ENCODE data around the gene HNRNPL.

The HNRNPL gene

DNA sequence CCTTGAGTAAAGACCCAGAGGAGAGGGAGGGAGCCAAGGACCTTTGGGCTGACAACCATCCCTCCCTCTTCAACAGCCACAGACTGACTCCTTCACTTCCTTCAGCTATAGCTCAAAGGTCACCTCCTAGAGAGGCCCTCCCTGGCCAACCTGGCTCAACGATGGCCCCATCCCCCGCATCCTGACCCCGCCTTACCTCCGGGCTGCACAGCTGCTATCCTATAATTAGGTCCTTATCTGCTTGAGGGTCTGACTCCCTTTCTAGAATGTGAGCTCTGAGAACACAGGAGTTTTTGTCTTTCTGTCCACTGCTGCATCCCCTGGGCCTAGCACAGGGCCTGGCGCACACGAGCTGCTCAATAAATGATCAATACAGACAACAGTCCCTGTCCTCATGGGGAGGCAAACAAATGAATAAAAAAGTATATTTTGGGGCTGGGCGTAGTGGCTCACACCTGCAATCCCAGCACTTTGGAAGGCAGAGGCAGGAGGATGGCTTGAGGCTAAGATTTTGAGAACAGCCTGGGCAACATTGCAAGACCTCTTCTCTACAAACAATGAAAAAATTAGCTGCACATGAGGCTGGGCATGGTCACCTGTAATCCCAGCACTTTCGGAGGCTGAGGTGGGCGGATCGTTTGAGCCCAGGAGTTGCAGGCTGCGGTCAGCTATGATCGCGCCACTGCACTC is 30.4 kb downstream of the HNRNPL start:
- DNase-seq, result no peak
- H3K9me2 ChIP-seq (replicated peaks; ENCODE audit: insufficient read depth, low read length), result no peaks in the 10 kb centered on the region
- H3K9me3 ChIP-seq (replicated peaks; ENCODE audit: insufficient read depth, low read length), result no peaks in the 10 kb centered on the region

DNA sequence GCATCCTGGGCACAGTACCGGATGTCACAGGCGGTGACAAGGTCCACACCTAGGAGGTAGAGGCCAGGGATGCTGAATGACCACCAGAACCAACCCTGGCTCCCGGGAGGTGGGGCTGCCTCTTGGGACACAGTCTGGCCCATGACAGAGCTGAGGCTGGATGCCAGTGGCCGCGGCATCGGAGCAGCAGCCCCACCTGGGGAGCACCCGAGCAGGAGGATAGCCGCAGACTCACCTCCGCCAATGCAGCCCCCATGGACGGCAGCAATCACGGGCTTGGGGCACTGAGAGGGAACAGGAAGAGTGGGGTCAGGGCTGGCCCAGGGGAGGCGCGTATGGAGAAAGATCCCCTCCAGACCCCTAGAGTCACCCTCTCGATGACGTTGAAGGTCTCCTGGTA is 32.7 kb downstream of the HNRNPL start:
- Histone ChIP-seq H3K4me3 (ENCODE audit: low read length) (no peak overlapping the region), H3K27ac (ENCODE audit: low read length) (no peak overlapping the region), H3K9me2 (replicated peaks; ENCODE audit: insufficient read depth, low read length) (no peaks in the 10 kb centered on the region), H3K9ac (ENCODE audit: low read length) (no peak overlapping the region), H3K4me1 (ENCODE audit: low read length) (no peaks in the 10 kb centered on the region), H3K27me3 (replicated peaks; ENCODE audit: insufficient read depth, low read length) (no peaks in the 10 kb centered on the region), H3F3A (ENCODE audit: insufficient read depth, low read length) (no peaks in the 10 kb centered on the region), H3K36me3 (replicated peaks; ENCODE audit: insufficient read depth, low read length) (no peaks in the 10 kb centered on the region), H2AFZ (ENCODE audit: low read length) (no peak overlapping the region), H3K9me3 (replicated peaks; ENCODE audit: insufficient read depth, low read length) (no peaks in the 10 kb centered on the region), H4K20me1 (ENCODE audit: insufficient read depth, low read length) (no peaks in the 10 kb centered on the region), H3K4me2 (ENCODE audit: low read depth, low read length) (no peak overlapping the region), H3K79me2 (ENCODE audit: low read length) (no peaks in the 10 kb centered on the region)
- no peak for TF ChIP-seq EZH2phosphoT487 (IDR thresholded peaks at IDR 0.05; ENCODE audit: low read length)
- no peak for TF ChIP-seq EZH2 (optimal IDR thresholded peaks at IDR 0.05; ENCODE audit: low read depth, low read length)
- TF ChIP-seq, protein P1, sequence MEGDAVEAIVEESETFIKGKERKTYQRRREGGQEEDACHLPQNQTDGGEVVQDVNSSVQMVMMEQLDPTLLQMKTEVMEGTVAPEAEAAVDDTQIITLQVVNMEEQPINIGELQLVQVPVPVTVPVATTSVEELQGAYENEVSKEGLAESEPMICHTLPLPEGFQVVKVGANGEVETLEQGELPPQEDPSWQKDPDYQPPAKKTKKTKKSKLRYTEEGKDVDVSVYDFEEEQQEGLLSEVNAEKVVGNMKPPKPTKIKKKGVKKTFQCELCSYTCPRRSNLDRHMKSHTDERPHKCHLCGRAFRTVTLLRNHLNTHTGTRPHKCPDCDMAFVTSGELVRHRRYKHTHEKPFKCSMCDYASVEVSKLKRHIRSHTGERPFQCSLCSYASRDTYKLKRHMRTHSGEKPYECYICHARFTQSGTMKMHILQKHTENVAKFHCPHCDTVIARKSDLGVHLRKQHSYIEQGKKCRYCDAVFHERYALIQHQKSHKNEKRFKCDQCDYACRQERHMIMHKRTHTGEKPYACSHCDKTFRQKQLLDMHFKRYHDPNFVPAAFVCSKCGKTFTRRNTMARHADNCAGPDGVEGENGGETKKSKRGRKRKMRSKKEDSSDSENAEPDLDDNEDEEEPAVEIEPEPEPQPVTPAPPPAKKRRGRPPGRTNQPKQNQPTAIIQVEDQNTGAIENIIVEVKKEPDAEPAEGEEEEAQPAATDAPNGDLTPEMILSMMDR (IDR thresholded peaks at IDR 0.05; ENCODE audit: low read length), result no peak
- DNase-seq, result no peak

More for the DNA sequence above, 30.4 kb downstream of the HNRNPL start:
- H3K79me2 ChIP-seq (ENCODE audit: low read length), result no peaks in the 10 kb centered on the region
- no peak overlapping the region for H2AFZ ChIP-seq (ENCODE audit: low read length)
- TF ChIP-seq EZH2 (optimal IDR thresholded peaks at IDR 0.05; ENCODE audit: low read depth, low read length) (no peak), EZH2phosphoT487 (IDR thresholded peaks at IDR 0.05; ENCODE audit: low read length) (no peak)
- TF ChIP-seq, protein P1 (IDR thresholded peaks at IDR 0.05; ENCODE audit: low read length), result no peak
- no peaks in the 10 kb centered on the region for H3K4me1 ChIP-seq (ENCODE audit: low read length)
- no peak overlapping the region for H3K27ac ChIP-seq (ENCODE audit: low read length)
- no peak overlapping the region for H3K9ac ChIP-seq (ENCODE audit: low read length)
- H3K4me2 ChIP-seq (ENCODE audit: low read depth, low read length), result no peak overlapping the region
- no peaks in the 10 kb centered on the region for H3K27me3 ChIP-seq (replicated peaks; ENCODE audit: insufficient read depth, low read length)
- H4K20me1 ChIP-seq (ENCODE audit: insufficient read depth, low read length), result no peaks in the 10 kb centered on the region
- no peaks in the 10 kb centered on the region for H3K36me3 ChIP-seq (replicated peaks; ENCODE audit: insufficient read depth, low read length)
- no peaks in the 10 kb centered on the region for H3F3A ChIP-seq (ENCODE audit: insufficient read depth, low read length)
- H3K4me3 ChIP-seq (ENCODE audit: low read length), result no peak overlapping the region

DNA sequence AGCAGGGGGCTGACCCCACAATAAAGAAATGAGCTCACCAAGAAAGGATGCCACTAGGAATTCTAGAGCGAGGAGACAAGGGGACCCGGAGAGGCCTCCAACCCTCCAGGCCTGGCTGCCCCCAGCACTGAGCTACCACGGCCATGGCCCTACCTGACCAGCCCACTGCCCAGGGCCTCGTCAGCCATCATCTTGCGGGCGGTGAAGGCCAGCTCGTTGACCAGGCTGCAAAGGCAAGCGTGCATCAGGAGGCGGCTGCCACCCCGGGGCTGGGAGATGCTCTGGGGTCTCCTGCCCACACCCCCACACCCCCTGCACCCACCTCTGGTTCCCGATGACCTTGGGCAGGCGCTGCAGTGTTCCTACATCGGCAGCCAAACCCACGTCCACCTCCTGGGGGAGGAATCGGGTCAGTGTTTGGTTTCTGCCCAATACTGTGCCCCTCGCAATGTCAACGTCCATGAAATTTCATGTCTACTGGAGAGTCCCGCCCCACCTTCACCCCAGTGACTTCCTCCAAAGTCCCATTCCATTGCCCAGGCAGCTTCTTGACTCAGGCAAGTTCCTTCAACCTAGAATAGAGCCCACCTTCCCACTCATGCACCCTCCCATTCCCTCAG is 33.5 kb downstream of the HNRNPL start:
- no peaks in the 10 kb centered on the region for H3K79me2 ChIP-seq (ENCODE audit: low read length)
- H3K9ac ChIP-seq (ENCODE audit: low read length), result no peak overlapping the region
- H3F3A ChIP-seq (ENCODE audit: insufficient read depth, low read length), result no peaks in the 10 kb centered on the region
- no peaks in the 10 kb centered on the region for H3K4me1 ChIP-seq (ENCODE audit: low read length)
- H2AFZ ChIP-seq (ENCODE audit: low read length), result no peak overlapping the region
- TF ChIP-seq EZH2phosphoT487 (IDR thresholded peaks at IDR 0.05; ENCODE audit: low read length) (no peak), EZH2 (optimal IDR thresholded peaks at IDR 0.05; ENCODE audit: low read depth, low read length) (no peak)
- TF ChIP-seq, protein P1 (IDR thresholded peaks at IDR 0.05; ENCODE audit: low read length), result no peak
- H4K20me1 ChIP-seq (ENCODE audit: insufficient read depth, low read length), result no peaks in the 10 kb centered on the region
- H3K27me3 ChIP-seq (replicated peaks; ENCODE audit: insufficient read depth, low read length), result no peaks in the 10 kb centered on the region
- no peaks in the 10 kb centered on the region for H3K9me2 ChIP-seq (replicated peaks; ENCODE audit: insufficient read depth, low read length)
- H3K9me3 ChIP-seq (replicated peaks; ENCODE audit: insufficient read depth, low read length), result no peaks in the 10 kb centered on the region
- no peaks in the 10 kb centered on the region for H3K36me3 ChIP-seq (replicated peaks; ENCODE audit: insufficient read depth, low read length)
- DNase-seq, result no peak
- H3K4me3 ChIP-seq (ENCODE audit: low read length), result no peak overlapping the region
- no peak overlapping the region for H3K27ac ChIP-seq (ENCODE audit: low read length)
- H3K4me2 ChIP-seq (ENCODE audit: low read depth, low read length), result no peak overlapping the region
